HG03135 (cell line): ENCODE data around the gene ANKZF1.
"Not testable (repeated sequence)": the region's sequence is repeated elsewhere in the genome, so short reads cannot be mapped to it uniquely, and the experiment has no call there.

ENCODE experiments used
- ATAC-seq: cut with Tn5 transposase; IDR thresholded peaks from one replicate; pipeline ENCODE4 v1.9.1; 2021; ENCODE audit warnings: mild to moderate bottlenecking, moderate library complexity; ENCODE audit not compliant: unreplicated experiment

The ANKZF1 gene

DNA sequence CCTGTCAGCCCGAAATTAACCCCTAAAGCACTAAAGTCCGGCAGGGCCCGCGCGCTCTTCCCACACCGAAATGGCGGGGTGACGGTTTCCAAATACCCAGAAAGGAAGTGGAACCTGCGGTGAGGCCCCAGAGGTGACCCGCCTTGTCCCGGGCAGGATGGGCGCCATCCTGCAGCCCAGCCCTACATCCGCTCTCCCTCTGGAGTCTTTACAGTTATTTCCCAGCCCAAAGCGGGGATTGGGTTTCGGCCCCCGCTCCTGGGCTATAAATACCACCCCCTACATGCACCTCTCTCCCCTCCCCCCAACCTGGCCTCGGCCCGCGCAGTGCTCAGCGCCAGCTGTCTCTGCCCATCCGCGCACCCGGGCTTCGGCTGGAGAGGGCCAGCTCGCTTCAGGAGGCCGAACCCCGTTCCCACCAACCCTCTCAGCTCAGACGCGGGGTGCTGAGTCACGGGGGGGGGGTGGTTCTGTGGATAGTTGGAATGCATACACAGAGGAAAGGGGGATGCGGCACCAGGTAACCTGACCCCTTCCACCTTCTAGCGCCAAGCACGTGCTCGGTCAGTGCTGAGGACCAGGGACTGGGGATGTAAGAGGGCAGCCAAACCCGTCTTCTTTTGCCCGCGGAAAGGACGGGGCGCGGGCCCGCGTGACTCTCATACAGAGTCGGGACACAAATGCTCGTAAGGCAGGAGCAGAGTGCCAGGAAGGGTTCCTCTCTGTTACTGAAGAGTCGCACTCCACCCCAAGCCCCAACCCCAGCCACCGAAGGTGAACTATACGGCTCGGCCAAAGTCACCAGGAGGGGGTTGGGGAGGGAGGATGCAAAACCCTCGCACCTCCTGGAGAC lies 23.5 kb downstream of the ANKZF1 start, which contains the start of gene TUBA4B:
Gene TUBA4B, plus strand, starts transcription at position 344 of the 853 bp plus-strand sequence. Its CDS starts 165 bp downstream, at position 509.
- peak; percentile 13 for ATAC-seq

DNA sequence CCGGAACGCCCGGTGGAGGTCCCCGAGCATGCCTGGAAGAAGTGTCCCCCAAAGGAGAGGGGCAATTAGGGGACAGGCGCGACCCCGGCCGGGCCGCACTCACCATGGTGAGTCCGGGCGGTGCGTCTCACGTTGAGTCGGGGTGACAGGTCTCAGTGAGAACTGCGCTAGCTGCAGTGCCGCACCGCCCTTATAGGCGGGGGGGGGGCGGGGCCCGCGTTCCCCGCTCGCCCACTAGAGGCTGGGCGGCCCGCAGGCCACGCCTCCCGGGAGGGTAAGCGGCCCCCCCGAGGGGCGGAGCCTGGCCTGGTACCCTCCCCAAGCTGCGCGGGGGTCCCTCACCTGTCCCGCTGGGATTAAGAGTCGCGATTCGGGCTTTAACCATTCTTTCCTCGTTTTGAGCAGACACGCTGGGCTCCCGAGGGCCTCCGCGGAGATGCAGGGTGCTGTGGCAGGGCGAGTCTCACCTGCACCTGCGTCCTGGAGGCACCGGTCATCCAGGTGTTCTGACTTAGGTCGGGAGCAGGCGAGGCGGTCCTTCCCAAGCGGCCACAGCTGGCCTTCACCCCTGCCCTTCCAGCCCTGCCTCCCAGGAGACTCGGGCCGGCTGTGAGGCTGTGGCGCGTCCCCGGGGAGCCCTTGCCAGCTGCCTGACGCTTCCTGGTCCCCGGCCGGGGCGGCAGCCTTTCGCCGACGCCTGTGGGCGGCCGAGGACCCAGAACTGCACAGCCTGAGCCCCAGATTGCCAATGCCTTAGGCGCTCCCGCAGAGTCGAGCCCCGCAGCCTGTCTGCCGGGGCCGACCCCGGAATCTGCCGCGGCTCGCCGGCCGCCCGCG lies 24.4 kb downstream of the ANKZF1 start, which contains the start of gene TUBA4A:
Gene TUBA4A, minus strand, starts transcription at position 166 of the 837 bp plus-strand sequence. Its CDS starts 60 bp downstream, at position 106.
- ATAC-seq, result peak; percentile 56

DNA sequence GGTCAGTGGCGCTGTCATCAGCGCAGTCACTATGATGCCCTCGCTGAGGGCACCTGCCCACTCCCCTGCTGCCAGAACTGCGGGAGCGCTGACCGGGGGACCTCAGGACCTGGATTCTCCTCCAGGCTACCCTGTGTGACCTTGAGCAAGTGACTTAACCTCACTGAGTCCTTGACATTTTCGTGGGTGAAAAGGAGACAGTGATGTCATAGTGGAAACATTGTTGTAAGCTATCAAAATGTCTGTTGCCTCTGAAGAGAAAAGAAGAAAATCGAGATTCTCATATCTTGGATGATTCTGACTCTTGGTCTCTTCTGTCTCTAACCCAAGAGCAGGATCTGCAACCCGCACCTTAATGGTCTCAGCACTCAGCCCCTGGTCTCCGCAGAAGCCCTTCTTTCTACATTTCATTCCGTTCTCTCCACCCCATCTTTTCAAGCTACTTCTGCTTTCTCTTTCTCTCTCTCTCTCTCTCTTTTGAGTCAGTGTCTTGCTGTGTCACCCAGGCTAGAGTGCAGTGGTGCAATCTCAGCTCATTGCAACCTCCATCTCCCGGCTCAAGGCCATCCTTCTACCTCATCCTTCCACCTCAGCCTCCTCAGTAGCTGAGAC lies 25.1 kb downstream of the ANKZF1 start:
- peak; percentile 38 for ATAC-seq

DNA sequence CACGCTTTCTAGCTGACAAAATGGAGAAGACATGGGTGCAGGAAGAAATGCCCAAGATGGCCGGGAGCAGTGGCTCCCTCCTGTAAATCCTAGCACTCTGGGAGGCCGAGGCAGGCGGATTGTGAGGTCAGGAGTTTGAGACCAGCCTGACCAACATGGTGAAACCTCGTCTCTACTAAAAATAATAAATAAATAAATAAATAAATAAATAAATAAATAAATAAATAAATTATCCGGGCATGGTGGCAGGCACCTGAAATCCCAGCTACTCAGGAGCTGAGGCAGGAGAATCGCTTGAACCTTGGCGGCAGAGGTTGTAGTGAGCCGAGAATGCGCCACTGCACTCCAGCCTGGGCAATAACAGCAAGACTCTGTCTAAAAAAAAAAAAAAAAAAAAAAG lies 29.3 kb downstream of the ANKZF1 start:
- not testable (repeated sequence) for ATAC-seq

DNA sequence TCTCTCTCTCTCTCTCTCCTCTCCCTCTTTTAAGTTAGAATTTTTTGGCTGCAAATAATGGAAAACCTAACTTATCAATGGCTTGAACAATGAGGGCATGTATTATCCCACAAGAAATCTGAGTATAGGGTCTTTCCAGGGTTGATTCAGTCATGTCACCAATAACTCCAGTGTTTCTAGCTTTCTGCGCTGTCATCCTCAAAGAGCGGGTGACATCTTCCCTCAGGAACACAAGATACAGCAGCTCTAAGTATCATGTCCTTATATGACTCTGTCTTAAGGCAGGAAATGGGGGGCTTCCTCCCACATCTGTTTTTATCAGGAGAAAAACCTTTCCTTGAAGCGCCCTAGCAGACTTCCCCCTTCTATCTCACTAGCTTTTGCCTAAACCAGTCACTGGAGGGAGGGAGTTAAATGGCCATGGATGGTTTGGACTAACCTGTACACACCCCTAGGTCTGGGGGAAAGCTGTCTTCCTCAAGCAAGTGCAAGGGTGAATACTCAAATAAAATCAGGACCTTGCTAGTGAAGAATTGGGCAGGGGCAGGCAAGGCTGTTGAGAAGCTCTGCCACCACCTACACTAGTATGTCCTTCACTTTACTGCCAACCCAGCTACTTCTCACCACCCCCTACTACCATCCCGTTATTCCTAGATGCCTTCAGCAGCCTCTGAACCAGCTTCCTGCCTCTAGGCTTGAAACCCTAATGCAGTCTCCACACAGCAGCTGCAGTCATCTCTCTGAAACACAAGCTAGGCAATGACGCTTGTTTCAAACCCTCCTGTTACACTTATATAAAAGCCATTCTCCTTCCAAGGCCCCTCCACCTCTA lies 31.6 kb downstream of the ANKZF1 start:
- ATAC-seq, result no peak

DNA sequence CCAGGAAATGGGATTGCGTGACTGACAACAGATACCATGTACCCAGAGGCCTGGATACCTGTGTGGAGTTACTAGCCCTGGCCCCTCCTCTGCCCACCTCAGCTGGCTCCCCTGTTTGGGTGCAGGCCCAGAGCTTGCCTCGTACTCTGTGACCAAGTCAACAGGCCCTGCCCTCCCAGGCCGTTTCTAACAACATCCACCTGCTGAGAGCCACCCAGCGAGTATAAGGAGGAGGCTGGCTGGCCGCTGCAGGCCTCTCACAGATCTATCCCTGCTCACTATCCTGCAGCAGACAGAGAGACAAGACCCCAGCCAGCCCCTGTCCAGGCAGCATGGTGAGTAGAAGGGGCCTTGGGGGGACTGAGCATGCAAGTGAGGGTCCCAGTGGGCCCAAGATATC lies 36.6 kb downstream of the ANKZF1 start:
- ATAC-seq, result no peak

DNA sequence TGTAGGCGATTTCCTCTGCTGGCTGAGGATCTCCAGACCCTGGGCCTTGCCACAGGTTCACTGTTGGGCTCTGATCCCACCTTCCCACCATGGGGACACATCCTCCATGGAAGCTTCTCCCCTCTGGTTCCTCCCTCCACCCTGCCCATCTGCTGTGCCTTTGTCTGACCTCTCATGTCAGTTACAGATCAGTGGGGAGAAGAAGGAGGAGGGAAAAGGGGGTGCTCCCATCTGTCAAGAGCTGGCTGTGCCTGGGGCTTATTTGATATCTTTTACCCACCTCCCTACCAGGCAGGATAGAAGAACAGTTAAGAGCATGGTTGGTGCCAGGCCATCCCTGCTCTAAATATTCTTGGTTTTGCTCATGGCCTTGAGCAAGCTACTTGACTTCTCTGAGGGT lies 37.3 kb downstream of the ANKZF1 start:
- ATAC-seq, result no peak

DNA sequence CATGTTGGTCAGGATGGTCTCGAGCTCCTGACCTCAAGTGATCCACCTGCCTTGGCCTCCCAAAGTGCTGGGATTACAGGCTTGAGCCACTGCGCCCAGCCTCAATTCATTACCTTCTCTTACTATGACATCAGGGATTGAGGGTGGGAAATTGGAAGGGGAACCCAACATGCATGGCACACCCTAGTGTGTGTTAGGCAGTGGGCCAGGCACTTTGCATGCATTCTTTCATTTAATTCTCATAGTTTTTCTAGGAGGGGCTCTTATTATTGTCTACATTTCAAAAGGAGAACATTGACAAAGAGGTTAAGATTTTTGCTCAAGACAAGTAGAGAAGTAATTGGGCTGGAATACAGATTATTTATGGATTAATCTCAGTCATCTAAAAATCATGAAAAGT lies 38.7 kb downstream of the ANKZF1 start:
- no peak for ATAC-seq

DNA sequence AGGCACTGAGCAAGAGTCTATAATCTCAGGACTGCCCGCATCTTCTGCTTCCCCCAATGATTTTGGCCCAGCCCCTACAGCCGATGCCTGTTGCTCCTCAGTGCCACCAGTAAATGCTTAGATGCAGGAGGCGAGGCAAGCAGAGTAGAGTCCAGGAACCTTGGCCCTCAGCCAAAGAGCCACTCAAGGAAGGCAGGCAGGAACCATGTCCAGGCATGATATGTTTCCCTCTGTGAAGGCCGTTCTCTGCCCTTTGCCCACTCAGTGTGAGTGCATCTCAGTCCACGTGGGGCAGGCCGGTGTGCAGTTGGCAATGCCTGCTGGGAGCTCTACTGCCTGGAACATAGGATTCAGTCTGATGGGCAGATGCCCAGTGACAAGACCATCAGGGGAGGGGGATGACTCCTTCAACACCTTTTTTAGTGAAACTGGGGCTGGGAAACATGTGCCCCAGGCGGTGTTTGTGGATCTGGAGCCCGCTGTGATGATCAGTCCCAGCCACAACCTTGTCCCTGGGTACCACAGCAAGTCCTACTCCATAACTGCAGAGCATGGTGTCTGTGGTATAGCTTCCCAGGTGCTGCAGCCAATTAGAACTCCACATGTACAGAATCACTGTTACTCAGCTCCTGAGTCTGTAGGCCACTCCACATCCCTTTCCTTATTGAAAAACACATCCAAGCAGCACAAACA lies 39.9 kb downstream of the ANKZF1 start:
- no peak for ATAC-seq

DNA sequence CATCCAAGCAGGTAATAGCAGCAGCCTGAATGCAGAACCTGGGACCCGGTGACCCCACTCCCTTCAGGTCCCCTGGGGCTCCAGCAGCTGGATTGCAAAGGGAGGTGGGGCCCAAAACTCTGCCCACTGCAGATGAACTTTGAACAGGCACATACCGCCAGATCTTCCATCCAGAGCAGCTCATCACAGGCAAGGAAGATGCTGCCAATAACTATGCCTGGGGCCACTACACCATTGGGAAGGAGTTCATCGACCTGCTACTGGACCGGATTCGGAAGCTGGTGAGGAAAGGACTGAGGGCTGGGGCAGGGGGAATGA lies 40.4 kb downstream of the ANKZF1 start:
- no peak for ATAC-seq

DNA sequence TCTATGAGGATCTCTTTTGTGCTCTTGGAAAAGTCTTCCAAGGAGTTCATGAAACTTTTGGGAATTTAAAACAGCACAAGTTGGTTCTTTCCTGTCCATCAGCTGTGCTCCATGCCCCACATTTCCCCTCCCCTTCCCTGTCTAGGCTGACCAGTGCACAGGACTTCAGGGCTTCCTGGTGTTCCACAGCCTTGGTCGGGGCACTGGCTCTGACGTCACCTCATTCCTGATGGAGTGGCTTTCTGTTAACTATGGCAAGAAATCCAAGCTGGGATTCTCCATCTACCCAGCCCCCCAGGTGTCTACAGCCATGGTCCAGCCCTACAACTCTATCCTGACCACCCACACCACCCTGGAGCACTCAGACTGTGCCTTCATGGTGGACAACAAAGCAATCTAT lies 41.4 kb downstream of the ANKZF1 start:
- no peak for ATAC-seq

DNA sequence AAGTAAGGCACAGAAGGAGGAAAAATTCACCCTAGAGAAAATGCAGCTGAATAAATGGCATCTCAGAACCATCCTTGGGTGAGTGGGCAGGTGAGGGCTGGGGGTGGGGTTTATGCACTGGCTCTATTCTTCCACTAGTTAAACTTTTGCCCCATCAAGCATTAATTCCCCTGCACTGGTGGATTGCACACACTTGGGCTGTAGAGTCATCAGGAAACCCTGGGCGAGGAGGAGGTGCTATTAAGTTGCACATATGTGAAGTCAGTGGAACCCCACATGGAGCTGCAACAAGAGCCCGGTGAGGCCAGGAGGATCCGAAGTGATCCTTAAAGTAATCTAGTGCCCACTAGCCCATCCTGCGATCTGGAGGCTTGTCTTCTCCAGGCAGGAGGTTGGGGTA lies 42.8 kb downstream of the ANKZF1 start:
- no peak for ATAC-seq

DNA sequence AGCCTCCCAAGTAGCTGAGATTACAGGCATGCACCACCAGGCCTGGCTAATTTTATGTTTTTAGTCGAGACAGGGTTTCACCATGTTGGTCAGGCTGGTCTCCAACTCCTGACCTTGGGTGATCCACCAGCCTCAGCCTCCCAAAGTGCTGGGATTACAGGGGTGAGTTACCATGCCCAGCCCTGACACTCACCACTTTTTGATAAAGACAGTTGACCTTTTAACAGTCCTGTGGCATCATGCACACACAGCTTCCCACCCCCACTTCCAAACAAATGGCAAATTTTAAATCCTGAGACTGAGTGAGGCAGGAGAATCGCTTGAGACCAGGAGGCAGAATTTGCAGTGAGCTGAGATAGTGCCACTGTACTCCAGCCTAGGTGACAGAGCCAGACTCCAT lies 43.4 kb downstream of the ANKZF1 start:
- no peak for ATAC-seq

DNA sequence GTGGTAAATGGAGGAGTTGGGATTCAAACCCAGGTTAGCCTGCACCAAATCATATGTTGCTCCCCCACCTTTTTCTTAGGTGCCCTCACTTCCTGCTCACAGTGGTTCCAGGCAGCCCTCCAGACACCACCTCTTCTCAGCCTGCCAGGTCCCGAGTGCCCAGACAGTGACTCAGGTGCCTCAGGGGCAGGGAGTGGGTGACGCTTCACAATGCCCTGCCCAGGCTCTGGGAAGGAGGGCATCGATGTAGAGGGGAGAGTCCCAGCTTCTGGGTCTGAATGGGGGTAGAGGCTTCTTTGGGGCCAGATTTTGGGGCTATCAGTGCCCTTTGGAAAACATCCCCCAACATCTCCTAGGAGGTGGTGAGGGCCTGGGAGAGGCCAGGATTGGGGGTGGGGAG lies 44.3 kb downstream of the ANKZF1 start:
- no peak for ATAC-seq

DNA sequence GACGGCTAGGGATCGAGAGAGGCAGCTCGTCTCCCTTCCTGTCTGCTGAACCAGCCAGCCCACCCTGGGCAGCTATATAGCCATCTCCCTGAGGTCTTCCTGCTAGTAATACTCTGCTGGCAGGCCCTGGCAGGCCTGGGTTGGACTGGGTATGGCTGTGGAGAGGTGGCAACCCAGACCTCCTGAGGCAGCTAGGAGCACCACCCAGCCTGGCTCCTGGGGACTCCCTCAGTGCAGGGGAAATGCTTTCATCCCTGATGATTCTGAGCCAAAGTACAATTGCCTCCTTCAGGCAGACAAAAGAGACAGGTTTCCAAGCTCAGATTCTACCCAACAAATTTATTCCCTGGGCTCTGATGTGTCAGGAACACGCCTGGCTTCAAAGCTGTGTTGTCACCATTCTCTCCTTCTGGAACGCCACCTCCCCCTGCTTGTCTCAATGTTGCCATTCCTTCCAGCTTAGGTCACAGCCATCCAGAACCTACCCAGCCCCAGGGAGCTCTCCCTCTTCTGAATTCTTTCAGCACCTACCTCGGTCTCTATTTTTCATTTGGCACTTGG lies 44.8 kb downstream of the ANKZF1 start:
- ATAC-seq, result no peak

DNA sequence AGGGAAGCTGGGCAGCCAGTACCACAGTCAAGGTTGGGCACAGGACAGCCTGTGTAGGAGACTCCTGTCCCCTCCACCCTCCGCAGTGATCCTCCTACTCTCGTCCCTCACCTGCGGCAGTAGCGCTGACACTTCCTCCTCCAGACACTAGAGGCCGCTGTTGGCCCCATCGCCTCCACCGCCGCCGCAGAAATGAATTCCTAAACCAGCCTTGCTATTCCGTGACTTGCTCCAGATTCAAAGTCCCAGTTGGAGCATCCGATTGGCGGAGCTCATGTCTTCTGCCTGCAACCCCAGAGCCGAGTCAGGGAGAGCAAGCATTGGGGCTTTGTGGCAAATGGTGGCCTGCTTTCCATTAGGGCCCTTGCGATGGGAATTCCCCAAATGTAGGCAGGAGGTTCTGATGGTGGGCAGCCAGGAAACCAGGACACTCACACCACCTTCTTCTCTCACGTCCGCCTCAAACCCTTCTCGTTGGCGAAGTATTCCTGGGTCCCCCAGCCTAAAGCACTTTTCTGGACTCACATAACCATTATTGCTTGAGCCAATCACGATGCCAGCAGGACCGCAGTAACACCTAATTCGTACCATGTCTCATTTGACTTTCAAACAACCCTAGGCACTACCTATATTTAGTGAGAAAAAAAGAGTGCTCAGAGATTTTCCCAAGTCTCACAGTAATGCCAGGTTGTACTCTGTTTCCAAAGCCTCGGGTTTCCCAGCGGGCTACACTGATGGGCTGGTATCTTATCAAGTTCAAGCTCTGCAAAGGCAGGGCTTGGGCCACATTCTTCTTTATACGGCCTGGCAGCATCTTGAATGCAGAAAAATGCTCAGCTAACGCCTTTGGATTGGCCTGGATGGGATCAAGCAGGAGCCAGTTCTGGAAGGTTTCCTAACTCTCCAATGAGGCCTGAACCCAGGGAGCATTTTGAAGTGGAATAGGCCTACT lies 48.4 kb downstream of the ANKZF1 start:
- ATAC-seq, result no peak

DNA sequence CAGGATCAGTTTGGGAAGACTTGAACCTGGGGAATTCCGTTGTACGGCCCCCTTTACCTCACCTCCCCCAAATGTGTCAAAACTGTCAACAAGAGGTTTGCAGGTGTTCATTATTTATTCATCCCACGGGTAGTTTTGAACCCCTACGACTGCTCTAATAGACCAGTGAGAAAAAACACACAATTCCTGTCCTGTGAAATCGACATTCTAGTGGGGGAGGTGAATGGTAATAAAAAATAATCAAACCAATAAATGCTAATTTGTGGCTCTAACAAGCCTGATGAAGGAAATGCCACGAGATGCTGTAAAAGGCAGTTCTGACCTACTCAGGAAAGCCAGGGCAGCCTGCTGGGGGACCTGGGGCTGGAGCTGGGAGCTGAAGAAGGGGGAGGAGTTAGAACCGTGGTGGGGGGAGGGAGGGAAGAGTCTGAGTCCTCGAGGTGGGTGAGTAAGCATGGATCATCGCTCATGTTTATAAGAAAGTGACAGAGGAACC lies 49.1 kb downstream of the ANKZF1 start:
- no peak for ATAC-seq

DNA sequence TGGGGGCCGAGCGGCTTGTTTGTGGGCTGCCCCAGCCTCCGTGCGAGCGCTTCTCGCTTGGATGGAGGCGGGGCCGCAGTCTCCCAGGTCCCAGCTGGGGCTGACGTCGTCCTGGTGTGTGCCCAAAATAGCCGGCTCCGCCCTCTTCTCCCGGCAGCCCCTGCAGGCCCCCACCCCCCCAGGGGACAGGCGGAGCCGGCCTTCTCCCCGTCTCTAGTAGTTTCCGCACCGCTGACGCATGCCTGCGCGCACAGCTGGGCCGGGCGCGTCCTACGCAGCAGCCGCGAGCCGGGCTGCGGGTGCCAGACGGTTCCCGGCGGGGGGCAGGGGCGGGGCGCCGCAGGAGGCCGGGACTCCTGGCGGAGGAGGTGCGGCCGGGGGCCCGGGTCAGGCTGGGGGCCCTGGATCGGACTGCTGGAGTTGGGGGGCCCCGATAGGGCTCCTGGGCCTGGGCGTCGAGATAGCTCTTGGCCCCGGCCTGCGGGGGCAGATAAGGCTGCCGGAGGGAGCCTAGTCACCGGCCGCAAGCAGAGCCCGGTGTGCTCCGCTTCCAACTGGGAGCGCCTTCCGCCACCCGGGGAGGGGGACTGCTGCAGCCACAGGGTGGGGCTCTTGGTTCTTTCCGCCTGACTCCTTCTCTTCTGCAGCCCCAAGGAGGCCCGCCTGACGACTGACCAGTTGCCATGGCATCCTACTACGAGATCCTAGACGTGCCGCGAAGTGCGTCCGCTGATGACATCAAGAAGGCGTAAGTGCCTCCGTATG lies 49.7 kb downstream of the ANKZF1 start, which contains the start of gene DNAJB2:
Gene DNAJB2, plus strand, starts transcription at position 216 of the 765 bp plus-strand sequence. Its CDS starts 468 bp downstream, at position 684.
- ATAC-seq, result peak; percentile 83
